ENCODE data around the gene SPSB1.

Gene SPSB1

GRCh38 chr1:9346566-9346965 lies 53.9 kb downstream of the SPSB1 start:
- DNase-seq: no peak

- no peak for DNase-seq
Measured at GRCh38 chr1:9347095-9347850, 54.6 kb downstream of the SPSB1 start.

- no peak for DNase-seq
Measured at GRCh38 chr1:9349331-9349851, 56.7 kb downstream of the SPSB1 start.

- DNase-seq: no peak
Measured at GRCh38 chr1:9350013-9350908, 57.6 kb downstream of the SPSB1 start.

GRCh38 chr1:9350960-9351359 lies 58.3 kb downstream of the SPSB1 start:
- DNase-seq: no peak

- DNase-seq: no peak
Measured at GRCh38 chr1:9351654-9352271, 59.1 kb downstream of the SPSB1 start.

GRCh38 chr1:9352377-9353134 lies 59.9 kb downstream of the SPSB1 start:
- DNase-seq: no peak

GRCh38 chr1:9355503-9355902 lies 62.8 kb downstream of the SPSB1 start:
- no peak for DNase-seq

- no peak for DNase-seq
Measured at GRCh38 chr1:9356021-9356420, 63.3 kb downstream of the SPSB1 start.

GRCh38 chr1:9356829-9357466 lies 64.3 kb downstream of the SPSB1 start:
- DNase-seq: no peak

GRCh38 chr1:9357958-9358357 lies 65.3 kb downstream of the SPSB1 start:
- no peak for DNase-seq

GRCh38 chr1:9360371-9361064 lies 67.8 kb downstream of the SPSB1 start:
- no peak for DNase-seq

- no peak for DNase-seq
Measured at GRCh38 chr1:9361630-9362260, 69.1 kb downstream of the SPSB1 start.

GRCh38 chr1:9362488-9362887 lies 69.8 kb downstream of the SPSB1 start:
- no peak for DNase-seq

GRCh38 chr1:9363061-9363471 lies 70.4 kb downstream of the SPSB1 start:
- no peak for DNase-seq

- no peak for DNase-seq
Measured at GRCh38 chr1:9366298-9366697, 73.6 kb downstream of the SPSB1 start.

GRCh38 chr1:9366943-9367780 lies 74.5 kb downstream of the SPSB1 start:
- DNase-seq: no peak

GRCh38 chr1:9367806-9368205 lies 75.1 kb downstream of the SPSB1 start:
- no peak for DNase-seq

GRCh38 chr1:9368356-9368755 lies 75.7 kb downstream of the SPSB1 start:
- DNase-seq: no peak

Measured in OCI-M1 (cell line).